Middle frontal gyrus (tissue), 1 donor: ENCODE measurements around the gene CD244.
"Not testable (repeated sequence)": the region's sequence is repeated elsewhere in the genome, so short reads cannot be mapped to it uniquely, and the experiment has no call there.

Experiments
- DNase-seq: peaks from one replicate; pipeline ENCODE4 v3.0.0-alpha.2; 2015; ENCODE audit warnings: low spot score; ENCODE audit errors: extremely low spot score

The CD244 gene, protein sequence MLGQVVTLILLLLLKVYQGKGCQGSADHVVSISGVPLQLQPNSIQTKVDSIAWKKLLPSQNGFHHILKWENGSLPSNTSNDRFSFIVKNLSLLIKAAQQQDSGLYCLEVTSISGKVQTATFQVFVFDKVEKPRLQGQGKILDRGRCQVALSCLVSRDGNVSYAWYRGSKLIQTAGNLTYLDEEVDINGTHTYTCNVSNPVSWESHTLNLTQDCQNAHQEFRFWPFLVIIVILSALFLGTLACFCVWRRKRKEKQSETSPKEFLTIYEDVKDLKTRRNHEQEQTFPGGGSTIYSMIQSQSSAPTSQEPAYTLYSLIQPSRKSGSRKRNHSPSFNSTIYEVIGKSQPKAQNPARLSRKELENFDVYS

DNA sequence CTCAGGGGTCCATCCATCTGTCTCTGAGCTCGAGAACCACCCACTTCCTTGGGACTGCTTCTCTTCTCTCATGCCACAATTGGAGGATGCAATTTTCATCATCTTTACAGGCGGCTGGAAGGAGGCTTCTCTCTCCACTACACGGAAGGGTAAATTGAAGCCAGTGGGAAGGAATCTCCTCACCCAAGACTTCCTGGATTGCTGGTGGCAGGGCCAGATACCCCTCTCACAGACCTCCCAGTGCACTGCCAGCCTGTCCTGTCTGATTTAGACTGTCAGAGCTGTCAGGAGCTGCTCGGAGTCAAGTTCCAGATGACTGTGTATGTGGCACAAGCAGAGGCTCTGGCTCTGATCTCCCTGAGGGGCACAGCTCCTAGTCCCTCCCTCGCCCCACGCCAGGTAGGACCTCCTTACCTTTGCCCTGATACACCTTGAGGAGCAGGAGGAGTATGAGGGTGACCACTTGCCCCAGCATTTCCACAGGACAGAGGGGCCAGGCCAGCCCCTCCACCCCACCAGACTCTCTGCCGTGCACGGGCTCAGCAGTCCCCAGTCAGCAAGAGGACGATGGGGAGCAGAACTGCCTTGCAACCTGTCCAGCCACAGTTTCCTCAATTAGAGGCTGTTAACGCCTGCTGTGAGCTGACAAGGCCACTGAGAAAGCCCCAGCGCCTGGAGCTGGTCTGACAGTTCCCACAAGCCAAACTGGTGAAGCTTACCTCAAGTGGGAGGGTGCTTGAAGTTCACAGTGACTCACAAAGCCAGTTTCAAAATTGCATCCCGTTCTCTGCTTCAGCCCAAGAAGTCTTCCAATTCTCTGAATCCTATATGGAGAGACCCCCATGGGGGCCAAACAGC, at the start of gene CD244:
Gene CD244, minus strand, starts transcription at position 685 of the 858 bp plus-strand sequence. Its CDS starts 210 bp downstream, at position 475.
- DNase-seq = no peak

DNA sequence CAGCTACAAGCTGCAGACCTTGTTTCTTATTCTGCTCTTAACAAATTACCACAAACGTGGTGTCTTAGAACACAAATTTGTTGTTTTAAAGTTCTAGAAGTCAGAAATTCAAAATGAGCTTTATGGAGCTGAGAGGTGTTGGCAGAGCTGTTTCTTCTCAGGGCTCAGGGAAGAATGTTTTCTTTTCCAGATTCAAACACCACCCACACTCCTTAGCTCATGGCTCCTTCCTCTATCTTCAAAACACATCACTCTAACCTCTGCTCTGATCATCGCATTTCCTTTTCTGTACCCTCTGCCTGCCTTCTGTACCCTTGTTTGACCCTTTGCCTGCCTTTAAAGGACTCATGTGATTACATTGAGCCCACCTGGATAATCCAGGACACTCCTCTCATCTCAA, 49.2 kb upstream of the CD244 start:
- no peak for DNase-seq

DNA sequence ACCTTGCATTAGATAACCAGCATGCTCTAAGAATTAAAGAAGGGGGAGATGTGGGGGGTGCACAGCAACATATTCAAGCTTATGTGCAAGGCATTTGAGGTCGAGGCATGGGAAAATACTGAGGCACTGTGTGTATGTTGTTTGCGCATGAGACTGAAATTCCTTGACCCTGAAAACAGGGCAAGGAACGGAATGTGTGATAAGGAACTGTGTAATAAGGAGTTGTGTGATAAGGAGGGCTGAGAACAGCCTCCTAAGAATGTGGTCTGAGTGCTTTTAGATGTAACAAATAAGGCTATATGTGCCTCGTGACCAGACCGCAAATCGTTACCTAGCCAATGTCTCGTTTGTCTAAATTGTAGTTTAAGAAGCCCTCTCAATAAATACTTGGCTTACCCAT, 48.8 kb upstream of the CD244 start:
- no peak for DNase-seq

DNA sequence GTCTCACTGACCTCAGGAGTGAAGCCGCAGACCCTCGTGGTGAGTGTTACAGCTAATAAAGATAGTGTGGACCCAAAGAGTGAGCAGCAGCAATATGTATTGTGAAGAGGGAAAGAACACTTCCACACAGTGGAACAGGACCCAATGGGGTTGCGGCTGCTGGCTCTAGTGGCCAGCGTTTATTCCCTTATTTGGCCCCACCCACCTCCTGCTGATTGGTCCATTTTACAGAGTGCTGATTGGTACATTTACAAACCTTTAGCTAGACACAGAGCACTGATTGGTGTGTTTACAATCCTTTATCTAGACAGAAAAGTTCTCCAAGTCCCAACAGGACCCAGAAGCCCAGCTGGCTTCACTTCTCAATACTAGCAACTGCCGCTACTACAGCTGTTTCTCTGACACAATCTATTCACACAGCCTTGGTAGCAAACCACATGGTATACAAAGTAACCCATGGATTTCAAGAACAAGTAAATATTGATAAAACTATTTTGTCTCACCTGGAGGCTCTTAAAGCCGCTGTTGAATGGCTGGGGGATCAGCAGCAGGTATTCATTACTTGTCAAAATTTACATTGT, 47.6 kb upstream of the CD244 start:
- DNase-seq = no peak

DNA sequence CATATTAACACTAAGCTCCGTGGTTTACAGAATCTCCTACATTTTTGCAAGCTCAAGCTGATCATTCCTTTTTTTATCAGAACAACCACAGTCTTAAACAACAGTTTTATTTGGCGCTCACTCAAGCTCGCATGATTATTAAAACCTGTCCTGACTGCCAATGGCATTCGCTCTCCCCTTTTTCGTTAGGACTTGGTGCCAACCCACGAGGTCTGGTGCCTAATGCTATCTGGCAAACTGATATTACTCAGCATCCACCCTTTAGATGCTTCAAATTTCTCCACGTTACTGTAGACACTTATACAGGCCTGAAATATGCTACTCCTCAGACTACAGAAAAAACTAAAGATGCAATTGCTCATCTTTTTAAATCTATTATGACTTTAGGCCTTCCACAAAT, 45.3 kb upstream of the CD244 start:
- no peak for DNase-seq

DNA sequence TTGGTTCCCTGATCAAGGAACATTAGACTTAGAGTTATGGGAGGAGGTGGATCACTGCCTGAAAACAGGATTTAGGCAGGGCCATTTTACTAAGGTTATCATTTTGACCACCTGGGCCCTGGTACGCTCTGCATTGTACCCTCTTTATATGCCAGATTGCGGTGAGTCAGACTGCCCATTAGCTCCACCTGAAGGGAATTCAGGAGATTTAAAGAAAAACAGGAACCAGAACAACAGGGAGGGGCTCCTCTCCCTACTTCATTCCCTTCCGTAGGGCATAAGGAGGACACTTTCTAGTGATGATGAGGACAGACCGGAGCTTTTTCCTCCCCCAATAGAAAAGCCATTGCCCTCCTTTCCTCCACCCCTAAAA, 42.9 kb upstream of the CD244 start:
- DNase-seq = no peak

DNA sequence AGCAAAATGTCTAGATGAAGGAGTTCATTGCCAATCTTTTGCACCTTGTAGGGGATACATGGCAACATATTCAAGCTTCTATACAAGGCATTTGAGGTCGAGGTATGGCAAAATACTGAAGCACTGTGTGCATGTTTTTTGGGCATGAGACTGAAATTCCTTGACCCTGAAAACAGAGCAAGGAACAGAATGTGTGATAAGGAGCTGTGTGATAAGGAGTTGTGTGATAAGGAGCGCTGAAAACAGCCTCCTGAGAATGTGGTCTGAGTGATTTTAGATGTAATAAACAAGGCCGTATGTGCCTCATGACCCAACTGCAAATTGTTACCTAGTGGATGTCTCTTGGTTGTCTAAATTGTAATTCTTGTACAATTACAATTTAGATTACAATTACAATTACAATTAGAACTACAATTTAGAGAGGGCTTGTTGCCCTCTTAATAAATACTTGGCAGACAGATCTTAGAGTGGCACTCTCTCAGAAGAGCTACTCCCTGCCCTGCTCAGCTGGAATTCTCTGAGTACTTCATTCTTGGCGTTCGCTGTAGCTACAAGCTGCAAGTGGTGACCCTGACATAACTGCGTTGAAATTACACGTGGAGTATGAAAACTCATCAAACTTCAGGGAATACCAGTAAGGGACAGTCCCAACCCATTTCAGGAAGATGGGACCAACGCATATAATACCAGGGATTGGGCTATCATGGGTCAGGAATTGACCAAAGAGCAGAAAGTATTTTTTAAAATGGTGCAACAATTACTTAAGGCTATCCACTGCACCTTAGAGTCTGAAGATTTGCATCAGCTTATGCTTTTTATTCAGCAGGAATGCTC, 42.3 kb upstream of the CD244 start:
- no peak for DNase-seq

DNA sequence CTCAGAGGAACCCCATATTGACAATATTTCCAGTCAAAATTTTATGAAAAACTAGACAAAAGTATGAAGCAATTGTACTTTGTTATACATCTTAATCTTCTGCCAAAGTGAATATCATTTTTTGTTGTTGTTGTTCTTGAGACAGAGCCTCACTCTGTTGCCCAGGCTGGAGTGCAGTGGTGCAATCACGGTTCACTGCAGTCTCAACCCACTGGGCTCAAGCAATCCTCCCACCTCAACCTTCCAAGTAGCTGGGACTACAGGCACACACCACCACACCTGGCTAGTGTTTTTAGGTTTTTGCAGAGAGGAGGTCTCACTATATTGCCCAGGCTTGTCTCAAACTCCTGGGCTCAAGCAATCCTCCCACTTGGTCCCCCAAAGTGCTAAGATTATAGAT, 39.6 kb upstream of the CD244 start:
- DNase-seq = not testable (repeated sequence)

DNA sequence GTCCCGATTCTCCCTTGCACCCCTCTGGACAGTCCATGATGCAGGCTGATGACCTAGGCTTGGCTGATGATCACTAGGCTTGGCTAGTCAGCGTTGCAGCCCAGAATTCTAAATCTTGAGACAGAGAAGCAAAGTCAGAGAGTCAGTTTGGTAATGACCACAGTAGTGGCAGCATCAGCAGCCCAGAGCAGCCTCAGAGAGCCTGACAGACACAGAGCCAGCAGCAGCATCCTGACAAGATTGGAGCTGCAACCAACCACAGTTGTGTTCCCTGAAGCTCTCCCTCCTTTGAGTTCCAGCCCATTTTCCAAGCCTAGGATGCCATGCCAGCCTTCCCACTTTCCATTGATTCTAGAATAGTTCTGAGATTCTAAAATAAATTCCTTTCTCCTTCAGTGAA, 39.1 kb upstream of the CD244 start:
- DNase-seq = no peak

DNA sequence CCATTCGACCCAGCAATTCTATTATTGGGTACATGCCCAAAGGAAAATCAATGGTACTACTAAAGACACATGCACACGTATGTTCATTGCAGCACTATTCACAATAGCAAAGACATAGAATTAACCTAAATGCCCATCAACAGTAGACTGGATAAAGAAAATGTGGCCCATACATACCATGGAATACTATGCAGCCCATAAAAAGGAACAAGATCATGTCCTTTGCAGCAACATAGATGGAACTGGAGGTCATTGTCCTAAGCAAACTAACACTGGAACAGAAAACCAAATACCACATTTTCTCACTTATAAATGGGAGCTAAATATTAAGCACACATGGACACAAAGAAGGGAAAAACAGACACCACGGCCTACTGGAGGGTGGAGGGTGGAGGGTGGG, 38.0 kb upstream of the CD244 start:
- DNase-seq = not testable (repeated sequence)

DNA sequence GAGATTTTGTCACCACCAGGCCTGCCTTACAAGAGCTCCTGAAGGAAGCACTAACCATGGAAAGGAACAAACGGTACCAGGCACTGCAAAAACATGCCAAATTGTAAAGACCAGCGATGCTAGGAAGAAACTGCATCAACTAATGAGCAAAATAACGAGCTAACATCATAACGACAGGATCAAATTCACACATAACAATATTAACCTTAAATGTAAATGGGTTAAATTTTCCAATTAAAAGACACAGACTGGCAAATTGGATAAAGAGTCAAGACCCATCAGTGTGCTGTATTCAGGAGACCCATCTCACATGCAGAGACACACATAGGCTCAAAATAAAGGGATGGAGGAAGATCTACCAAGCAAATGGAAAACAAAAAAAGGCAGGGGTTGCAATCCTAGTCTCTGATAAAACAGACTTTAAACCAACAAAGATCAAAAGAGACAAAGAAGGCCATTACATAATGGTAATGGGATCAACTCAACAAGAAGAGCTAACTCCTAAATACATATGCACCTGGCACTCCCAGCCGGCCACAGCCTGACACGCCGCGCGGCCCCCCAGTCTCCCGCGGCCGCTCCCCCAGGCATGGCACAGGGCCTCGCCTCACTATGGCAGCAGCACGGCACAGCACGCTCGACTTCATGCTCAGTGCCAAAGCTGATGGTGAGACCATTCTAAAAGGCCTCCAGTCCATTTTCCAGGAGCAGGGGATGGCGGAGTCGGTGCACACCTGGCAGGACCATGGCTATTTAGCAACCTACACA, 31.9 kb upstream of the CD244 start:
- DNase-seq = not testable (repeated sequence)

DNA sequence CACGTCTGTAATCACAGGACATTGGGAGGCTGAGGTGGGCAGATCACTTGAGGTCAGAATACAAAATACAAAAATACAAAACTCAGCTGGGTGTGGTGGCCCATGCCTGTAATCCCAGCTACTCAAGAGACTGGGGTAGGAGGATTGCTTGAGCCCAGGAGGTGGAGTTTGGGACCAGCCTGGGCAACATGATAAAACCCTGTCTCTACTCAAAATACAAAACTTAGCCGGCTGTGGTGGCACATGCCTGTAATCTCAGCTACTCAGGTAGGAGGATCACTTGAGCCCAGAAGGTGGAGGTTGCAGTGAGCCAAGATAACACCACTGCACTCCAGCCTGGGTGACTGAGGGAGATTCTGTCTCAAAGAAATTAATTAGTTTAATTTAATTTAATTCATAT, 28.8 kb upstream of the CD244 start:
- no peak for DNase-seq

DNA sequence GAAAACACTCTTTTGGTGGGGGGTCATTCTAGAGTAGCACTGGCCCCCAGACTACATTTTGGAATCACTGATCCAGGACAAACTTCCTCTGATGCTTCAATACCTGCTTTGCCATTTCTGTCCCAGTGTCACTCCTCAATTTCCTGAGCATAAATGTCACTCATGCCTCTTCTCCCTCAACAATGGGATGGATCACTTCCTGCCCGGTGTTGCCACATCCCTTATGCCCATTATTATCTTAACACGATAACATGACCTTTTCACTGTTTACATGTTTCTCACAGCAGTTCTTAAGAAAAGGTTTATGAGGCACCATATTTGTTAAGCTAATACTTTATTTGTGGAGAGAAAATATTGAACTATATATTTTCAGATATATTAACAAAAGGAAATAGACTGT, 26.2 kb upstream of the CD244 start:
- no peak for DNase-seq

DNA sequence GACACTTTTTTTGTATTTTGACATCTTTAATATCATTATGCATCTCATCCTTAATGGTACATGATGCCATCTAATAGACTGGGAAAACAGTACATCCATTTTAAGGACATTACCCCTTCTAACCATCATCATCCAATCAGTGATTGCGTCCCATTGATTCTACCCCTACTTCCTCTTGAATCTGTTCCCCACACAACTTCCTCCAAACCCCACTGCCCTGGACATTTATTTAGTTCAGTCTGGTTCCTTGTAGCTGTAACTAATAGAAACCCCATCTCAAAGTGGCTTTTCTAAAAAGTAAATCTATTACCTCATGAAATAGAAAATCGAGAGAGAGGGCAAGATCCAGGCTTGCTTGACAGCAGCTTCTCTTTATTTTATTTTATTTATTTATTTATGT, 24.4 kb upstream of the CD244 start:
- no peak for DNase-seq

DNA sequence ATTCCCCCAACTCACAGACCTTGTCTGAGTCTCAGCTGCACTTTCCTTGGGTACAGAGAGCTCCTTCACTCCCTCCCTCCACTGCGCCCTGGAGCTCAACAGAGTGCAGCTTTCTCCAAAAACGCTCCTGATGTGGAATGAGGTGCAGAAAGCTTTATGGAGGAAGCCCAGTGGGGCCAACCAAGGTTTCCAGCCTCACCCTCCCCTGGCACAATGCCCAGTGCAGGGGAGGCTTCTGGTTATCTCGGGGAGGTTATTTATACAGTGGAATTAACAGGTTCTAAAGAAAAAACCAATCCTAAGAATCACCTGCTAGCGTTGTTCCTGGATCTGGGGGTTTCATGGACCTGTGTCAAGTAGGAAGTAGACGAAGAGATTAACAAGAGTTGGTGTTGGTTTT, 22.4 kb upstream of the CD244 start, which contains the start of gene ITLN1:
Gene ITLN1, minus strand, starts transcription at position 139 of the 400 bp plus-strand sequence. CDS start 303 bp downstream, outside the sequence.
- no peak for DNase-seq

DNA sequence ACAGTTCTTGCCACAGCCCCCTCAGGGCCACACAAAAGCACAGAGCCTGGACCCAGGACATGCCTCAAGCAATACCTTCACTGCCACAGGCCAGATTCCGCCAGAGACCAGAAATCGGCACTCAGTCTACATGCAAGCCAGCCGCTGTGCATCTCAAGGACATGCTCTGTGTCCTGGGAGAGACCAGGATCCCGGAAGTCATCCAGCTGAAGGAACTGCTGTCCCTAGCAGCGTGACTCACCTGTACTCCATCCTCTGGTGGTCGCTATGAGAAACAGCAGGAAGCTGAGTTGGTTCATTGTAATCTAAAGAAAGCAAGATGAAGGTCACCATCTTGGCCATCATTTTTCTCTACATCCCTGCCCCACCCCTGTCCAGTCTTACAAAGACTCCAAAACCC, 21.9 kb upstream of the CD244 start:
- no peak for DNase-seq

DNA sequence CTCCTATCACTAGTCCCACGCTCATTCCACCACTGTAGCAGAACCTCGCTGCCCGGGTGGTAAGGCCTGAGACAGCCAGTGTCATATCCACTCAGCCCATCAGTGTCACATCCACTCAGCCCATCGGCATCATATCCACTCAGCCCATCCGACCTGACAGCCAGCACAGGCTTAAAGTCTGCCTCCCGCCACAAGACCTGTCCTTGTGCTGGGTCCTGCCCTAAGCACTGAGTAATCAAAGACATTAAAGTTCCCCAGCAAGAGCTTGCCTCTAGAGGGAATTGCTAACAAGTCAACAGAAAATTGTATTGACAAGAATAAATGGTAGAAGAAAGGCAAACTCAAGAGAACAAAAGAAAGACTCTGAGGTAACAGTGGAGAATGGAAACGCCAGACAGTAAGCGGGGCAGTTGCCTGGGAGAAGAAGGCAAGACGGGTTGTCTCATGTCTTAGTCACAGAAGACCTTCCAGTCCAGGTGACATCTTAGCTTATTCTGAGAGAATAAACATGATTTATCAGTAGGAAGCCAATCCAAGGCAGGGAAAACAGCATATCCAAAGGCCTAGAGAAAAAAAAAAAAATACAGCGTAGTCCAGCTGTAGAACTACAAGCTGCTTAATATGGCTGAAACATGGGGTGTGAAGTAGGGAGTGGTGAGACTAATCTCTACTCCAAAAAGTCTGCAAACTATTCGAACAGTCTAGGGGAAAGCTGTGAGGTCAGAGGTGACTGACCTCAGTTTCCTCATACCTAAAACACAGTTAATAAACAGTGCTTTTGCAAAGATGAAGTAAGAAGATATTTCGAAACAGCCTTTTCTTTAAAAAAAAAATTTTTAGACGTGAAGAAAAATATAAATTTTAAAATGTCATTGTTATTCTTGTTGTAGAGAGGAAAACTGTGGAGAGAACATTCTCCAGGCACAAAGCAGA, 21.2 kb upstream of the CD244 start:
- no peak for DNase-seq

DNA sequence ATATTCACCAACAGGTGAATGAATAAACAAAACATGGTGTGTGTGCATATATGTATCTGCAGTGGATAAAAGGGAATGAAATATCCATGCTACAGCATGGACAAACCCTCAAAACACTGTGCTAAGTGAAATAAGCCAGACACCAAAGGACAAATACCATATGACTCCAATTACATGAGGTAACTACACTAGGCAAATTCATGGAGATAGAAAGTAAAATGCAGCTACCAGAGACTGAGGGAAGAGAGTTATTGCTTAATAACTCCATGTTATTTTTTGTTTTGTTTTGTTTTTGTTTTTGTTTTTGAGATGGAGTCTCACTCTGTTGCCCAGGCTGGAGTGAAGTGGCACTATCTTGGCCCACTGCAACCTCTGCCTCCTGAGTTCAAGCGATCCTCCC, 19.9 kb upstream of the CD244 start:
- DNase-seq = no peak

DNA sequence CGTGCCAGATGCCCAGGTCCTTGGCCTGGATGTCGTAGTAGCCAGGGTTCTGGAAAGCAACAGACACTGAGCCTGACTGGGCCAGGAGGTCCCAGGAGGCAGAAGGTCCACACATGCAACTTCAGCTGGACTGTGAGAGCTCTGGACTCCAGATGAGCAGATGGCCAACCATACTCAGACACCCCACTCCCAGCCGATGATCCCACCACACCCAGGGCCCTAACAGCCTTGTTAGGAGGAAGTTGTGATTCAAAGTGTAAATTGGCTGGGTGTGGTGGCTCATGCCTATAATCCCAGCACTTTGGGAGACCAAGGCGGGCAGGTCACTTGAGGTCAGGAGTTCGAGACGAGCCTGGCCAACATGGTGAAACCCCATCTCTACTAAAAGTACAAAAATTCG, 18.6 kb upstream of the CD244 start:
- DNase-seq = not testable (repeated sequence)
